VCaP (cell line): ENCODE measurements around the gene SLCO4A1.

Experiments
- H3K27ac ChIP-seq: fragments of 450-650 bp; 2 replicates; pipeline ENCODE4 v1.5.1; 2017
- TF ChIP-seq, protein P1 (sequence below): fragments of 450-650 bp; conservative IDR thresholded peaks from 2 replicates; pipeline ENCODE4 v1.5.1; 2017; ENCODE audit warnings: mild to moderate bottlenecking, moderate library complexity

The SLCO4A1 gene

DNA sequence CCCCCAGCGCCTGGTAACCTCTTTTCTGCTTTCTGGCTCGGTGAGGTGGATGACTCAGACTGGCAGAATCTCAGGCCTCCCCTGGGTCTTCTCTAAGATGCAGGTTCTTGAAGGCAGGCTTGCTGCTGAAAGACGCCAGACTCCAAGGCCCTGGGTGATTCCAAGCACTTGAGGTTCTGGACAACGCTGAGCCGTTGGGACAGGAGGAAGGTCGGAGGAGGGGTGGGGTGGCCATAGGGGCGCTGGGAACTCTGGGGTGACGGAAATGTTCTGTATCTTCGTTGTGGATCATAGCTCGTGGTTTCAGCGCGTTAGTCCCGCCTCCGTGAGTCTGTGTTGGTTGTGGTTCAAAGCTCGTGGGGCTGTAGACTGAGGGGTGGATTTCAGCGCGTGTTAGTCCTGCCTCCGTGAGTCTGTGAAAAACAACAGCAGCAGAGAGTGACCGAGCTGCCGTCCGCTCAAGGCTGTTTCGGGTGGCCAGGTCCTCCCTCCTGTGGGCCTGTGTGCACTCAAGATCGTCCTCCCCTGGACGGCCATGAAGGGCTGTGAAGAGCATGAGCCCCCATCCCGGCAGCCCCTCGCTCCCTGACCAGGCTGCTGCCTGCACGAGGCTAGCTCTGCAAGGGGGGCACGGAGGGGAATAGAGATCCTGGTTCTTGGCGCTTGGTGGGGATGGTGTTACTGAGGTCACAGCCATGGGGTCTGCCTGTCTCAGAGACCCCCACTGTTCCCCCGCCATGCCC is 74.1 kb downstream of the SLCO4A1 start:
- H3K27ac ChIP-seq: no peak overlapping the region
- TF ChIP-seq, protein P1, sequence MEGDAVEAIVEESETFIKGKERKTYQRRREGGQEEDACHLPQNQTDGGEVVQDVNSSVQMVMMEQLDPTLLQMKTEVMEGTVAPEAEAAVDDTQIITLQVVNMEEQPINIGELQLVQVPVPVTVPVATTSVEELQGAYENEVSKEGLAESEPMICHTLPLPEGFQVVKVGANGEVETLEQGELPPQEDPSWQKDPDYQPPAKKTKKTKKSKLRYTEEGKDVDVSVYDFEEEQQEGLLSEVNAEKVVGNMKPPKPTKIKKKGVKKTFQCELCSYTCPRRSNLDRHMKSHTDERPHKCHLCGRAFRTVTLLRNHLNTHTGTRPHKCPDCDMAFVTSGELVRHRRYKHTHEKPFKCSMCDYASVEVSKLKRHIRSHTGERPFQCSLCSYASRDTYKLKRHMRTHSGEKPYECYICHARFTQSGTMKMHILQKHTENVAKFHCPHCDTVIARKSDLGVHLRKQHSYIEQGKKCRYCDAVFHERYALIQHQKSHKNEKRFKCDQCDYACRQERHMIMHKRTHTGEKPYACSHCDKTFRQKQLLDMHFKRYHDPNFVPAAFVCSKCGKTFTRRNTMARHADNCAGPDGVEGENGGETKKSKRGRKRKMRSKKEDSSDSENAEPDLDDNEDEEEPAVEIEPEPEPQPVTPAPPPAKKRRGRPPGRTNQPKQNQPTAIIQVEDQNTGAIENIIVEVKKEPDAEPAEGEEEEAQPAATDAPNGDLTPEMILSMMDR: no peak

DNA sequence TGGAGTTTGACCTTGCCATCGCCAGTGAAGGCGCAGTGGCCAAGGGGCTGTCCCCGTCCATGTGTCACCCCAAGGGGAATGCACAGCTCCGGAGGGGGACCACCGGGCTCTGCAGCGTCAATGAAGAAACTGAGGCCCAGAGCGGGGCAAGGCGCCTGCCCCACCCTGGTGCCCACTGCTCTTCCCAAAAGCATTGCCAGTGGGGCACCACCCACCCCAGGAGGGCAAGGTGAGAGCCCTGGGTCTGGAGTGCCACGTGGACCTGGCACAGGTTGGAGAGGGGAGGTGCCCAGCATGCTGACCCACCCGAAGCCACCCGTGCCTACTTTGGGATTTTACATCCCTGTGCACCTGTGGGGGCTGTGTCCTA is 74.6 kb downstream of the SLCO4A1 start:
- H3K27ac ChIP-seq: no peak overlapping the region
- TF ChIP-seq, protein P1: no peak

DNA sequence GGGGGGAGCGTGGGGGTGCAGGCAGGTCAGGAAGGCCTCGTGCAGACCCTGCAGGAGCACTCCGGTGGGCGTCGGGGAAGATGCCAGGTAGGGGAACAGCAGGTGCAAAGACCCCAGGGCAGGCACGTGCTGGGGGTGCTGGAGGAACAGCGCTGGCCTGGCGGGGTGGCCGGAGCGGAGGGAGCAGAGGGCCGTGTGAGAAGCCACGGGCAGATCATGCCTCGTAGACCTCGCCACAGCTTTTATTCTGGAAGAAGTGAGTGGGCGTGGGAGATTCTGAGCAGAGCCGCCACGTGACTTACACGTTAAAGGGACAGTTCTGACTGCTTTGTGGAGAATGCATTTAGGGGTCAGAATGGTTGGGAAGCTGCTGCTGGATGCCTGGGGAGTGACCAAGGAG is 75.6 kb downstream of the SLCO4A1 start:
- TF ChIP-seq, protein P1: no peak
- H3K27ac ChIP-seq: no peak overlapping the region

DNA sequence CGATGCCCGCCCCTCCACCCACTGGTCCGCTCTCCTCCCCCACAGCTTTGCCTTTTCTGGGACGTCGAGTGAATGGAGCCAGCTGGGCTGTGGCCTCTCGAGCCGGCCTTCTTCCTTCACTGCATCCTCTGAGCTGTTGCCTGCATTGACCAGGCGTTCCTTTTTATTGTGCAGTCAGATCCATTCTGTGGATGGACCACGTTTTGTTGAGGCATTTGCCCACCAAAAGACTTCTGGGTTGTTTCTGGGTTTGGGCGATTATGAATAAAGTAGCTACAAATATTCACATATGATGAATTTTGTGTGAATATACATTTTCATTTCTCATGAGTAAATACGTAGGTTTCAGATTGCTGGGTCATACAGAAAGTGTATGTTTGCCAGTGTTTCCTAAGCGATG is 76.2 kb downstream of the SLCO4A1 start:
- no peak overlapping the region for H3K27ac ChIP-seq
- TF ChIP-seq, protein P1: no peak

DNA sequence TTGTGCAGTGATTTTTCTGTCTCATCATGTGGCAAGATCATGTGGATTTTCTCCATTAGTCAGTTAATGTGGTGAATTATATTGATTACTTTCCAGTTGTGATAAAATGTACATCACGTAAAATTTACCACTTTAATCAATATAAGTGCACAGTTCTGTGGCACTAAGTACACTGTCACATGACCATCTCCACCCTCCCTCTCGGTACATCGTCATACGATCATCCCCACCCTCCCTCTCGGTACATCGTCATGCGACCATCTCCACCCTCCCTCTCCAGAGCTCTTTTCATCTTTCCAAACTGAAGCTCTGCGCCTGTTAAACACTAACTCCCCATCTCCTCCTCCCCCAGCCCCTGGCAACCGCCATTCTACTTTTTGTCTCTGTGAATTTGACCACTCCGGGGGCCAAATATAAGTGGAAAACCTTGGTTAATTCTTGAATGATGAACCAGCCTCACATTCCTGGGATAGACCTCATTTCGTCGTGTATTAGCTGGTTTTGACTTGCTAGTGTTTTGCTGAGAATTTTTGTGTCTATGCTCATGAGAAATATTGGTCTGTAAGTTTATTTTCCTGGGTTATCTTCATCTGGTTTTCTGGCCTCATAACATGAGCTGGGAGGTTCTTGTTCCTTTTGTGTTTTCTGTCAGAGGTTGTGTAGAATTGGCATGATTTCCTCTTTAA is 77.1 kb downstream of the SLCO4A1 start:
- no peak overlapping the region for H3K27ac ChIP-seq
- TF ChIP-seq, protein P1: no peak
